OCI-LY7 (cell line): ENCODE data around the gene RASAL1. TPM values are rescaled to one million over a fixed set of nuclear protein-coding genes. Genes with fewer than 3 reads are reported as not detected.

Source experiments
- BruUV-seq: library from RNA; stranded (reverse); fragments of 400-500 nt; replicated peaks from 2 replicates; lab custom pipeline; 2021; lab: Mats Ljungman, UMichigan
- CTCF ChIA-PET: fragments of 300-600 bp; sonication (Branson Sonifier 250); formaldehyde crosslinking; loops from one replicate; lab custom pipeline; 2022; ENCODE audit warnings: antibody characterized with exemption; ENCODE audit not compliant: unreplicated experiment; lab: Charles Lee
- POLR2A ChIA-PET: fragments of 300-600 bp; sonication (Branson Sonifier 250); formaldehyde crosslinking; loops from one replicate; lab custom pipeline; 2022; ENCODE audit warnings: antibody characterized with exemption; lab: Charles Lee
- DNase-seq: peaks from one replicate; pipeline ENCODE4 v3.0.0-alpha.2; 2015; ENCODE audit warnings: low spot score
- H2AFZ ChIP-seq: fragments of 200-600 bp; sonication (generic), shearing (Covaris generic); 2 replicates; pipeline ENCODE4 v1.6.1; 2014; ENCODE audit warnings: mild to moderate bottlenecking, antibody characterized with exemption, low read length, moderate library complexity
- H3K27ac ChIP-seq: fragments of 200-600 bp; sonication (generic); 2 replicates; pipeline ENCODE4 v1.5.1; 2014; ENCODE audit warnings: mixed run types, low read depth, mild to moderate bottlenecking, moderate library complexity, low read length, inconsistent platforms; ENCODE audit not compliant: poor library complexity, severe bottlenecking
- H3K36me3 ChIP-seq: fragments of 200-600 bp; sonication (generic); 2 replicates; pipeline ENCODE4 v1.6.1; 2014; ENCODE audit warnings: mild to moderate bottlenecking, antibody characterized with exemption, low read length, moderate library complexity, mixed read lengths; ENCODE audit not compliant: insufficient read depth
- H3K4me1 ChIP-seq: fragments of 200-600 bp; sonication (generic); 2 replicates; pipeline ENCODE4 v1.5.1; 2014; ENCODE audit warnings: mild to moderate bottlenecking, low read length; ENCODE audit not compliant: insufficient read depth, poor library complexity, severe bottlenecking
- H3K4me2 ChIP-seq: fragments of 200-600 bp; sonication (generic); 2 replicates; pipeline ENCODE4 v1.6.1; 2014; ENCODE audit warnings: mild to moderate bottlenecking, low read length
- H3K4me3 ChIP-seq: fragments of 200-600 bp; sonication (generic); 2 replicates; pipeline ENCODE4 v1.5.1; 2014; ENCODE audit warnings: mild to moderate bottlenecking, low read depth, low read length; ENCODE audit not compliant: poor library complexity, severe bottlenecking
- H3K79me2 ChIP-seq: fragments of 200-600 bp; sonication (generic); 2 replicates; pipeline ENCODE4 v1.6.1; 2016; ENCODE audit warnings: low read depth, mild to moderate bottlenecking, low read length, moderate library complexity, mixed read lengths; ENCODE audit not compliant: insufficient read depth
- H3K9me2 ChIP-seq: fragments of 200-600 bp; sonication (generic); 2 replicates; pipeline ENCODE4 v1.6.1; 2016; ENCODE audit warnings: mild to moderate bottlenecking, low read length, mixed read lengths; ENCODE audit not compliant: insufficient read depth
- H3K9me3 ChIP-seq: fragments of 200-600 bp; sonication (generic); 2 replicates; pipeline ENCODE4 v1.6.1; 2014; ENCODE audit warnings: mild to moderate bottlenecking, mixed run types, low read length, mixed read lengths
- H4K20me1 ChIP-seq: fragments of 200-600 bp; sonication (generic); 2 replicates; pipeline ENCODE4 v1.6.1; 2014; ENCODE audit warnings: mild to moderate bottlenecking, antibody characterized with exemption, low read length, moderate library complexity, mixed read lengths; ENCODE audit not compliant: insufficient read depth
- CTCF ChIP-seq: fragments of 200-600 bp; sonication (generic); conservative IDR thresholded peaks from 2 replicates; pipeline ENCODE4 v1.5.1; 2014; ENCODE audit warnings: mild to moderate bottlenecking, antibody characterized with exemption, low read length, moderate library complexity, mixed read lengths
- EZH2phosphoT487 ChIP-seq: fragments of 200-600 bp; sonication (generic); IDR thresholded peaks from 2 replicates; pipeline ENCODE4 v1.6.1; 2018; ENCODE audit warnings: low read depth, borderline replicate concordance, mild to moderate bottlenecking, mixed run types, antibody characterized with exemption, low read length, moderate library complexity, mixed read lengths
- intact Hi-C: fragments of 100-400 bp; cut with micrococcal nuclease; formaldehyde crosslinking; loops from one replicate; pipeline ENCODE4 v1.10.0; 2022; ENCODE audit not compliant: unreplicated experiment
- total RNA-seq, 2 experiments: library from RNA; depleted of rRNA in 1 of 2; stranded (reverse); fragments of >200 nt in 1 of 2; shearing (Covaris generic) in 1 of 2; gene quantifications; 2 replicates each; pipeline ENCODE4 v1.2.3, GENCODE V29; 2014 to 2022

The RASAL1 gene
- total RNA-seq, 2 experiments from 2014 or later = 74.4 to 89.1 TPM

GRCh38 chr12:113184098-113184899 is 48.7 kb upstream of the RASAL1 start:
- intact Hi-C loops = no loop called here
- POLR2A ChIA-PET = interaction anchor here (0.6 to 4.6 kb wide), 6 partner anchors 10 to 45 kb away, joined by 3 to 24 read pairs (median 4); partner anchors contain the start of gene TPCN1
- BruUV-seq = no TSS peak

GRCh38 chr12:113183030-113183589 is 47.5 kb upstream of the RASAL1 start:
- H3K9me2 ChIP-seq = no peaks in the 10 kb centered on the region
- H4K20me1 ChIP-seq = peaks cover 12% of the 10 kb centered on the region; the same call in 1 of the 2 replicates
- no peak overlapping the region for H3K27ac ChIP-seq
- H3K4me3 ChIP-seq = peak overlapping the region; percentile 92
- no peak for TF ChIP-seq CTCF
- no peak for TF ChIP-seq EZH2phosphoT487
- intact Hi-C loops = no loop called here
- H2AFZ ChIP-seq = no peak overlapping the region
- peaks cover 68% of the 10 kb centered on the region for H3K79me2 ChIP-seq
- ChIA-PET CTCF (no interaction called here), POLR2A (interaction anchor here (0.7 to 4.6 kb wide), 2 partner anchors 9 to 36 kb away, joined by 5 to 20 read pairs; no protein-coding TSS in a partner anchor)
- H3K9me3 ChIP-seq = no peaks in the 10 kb centered on the region
- peaks cover 68% of the 10 kb centered on the region for H3K36me3 ChIP-seq
- peaks cover 40% of the 10 kb centered on the region for H3K4me1 ChIP-seq
- H3K4me2 ChIP-seq = peak overlapping the region; percentile 92
- BruUV-seq = no TSS peak
- no peak for DNase-seq

More at GRCh38 chr12:113184098-113184899, 48.7 kb upstream of the RASAL1 start:
- DNase-seq = no peak
- Histone ChIP-seq H3K36me3 (peaks cover 67% of the 10 kb centered on the region), H4K20me1 (peaks cover 12% of the 10 kb centered on the region; the same call in 1 of the 2 replicates), H3K27ac (peak overlapping the region; percentile 86), H3K9me3 (no peaks in the 10 kb centered on the region), H3K4me3 (peak overlapping the region; percentile 92), H3K9me2 (no peaks in the 10 kb centered on the region), H3K79me2 (peaks cover 80% of the 10 kb centered on the region), H3K4me1 (peaks cover 43% of the 10 kb centered on the region), H3K4me2 (peak overlapping the region; percentile 92), H2AFZ (no peak overlapping the region; the same call in 1 of the 2 replicates)
- TF ChIP-seq EZH2phosphoT487 (no peak), CTCF (no peak; the same call in 1 of the 2 replicates)
- CTCF ChIA-PET = interaction anchor here (0.5 to 0.8 kb wide), 2 partner anchors 10 to 29 kb away, joined by 3 to 4 read pairs; no protein-coding TSS in a partner anchor
